Caco-2 (cell line): ENCODE results near the gene SNX21. TPM values are rescaled to one million over a fixed set of nuclear protein-coding genes. Genes with fewer than 3 reads are reported as not detected.

Source experiments
- BruUV-seq: library from RNA; stranded (reverse); fragments of 400-500 nt; replicated peaks from 2 replicates; lab custom pipeline; 2021; lab: Mats Ljungman, UMichigan
- CTCF ChIA-PET: fragments of 300-600 bp; sonication (Branson Sonifier 250); formaldehyde crosslinking; loops from one replicate; lab custom pipeline; 2022; ENCODE audit warnings: antibody characterized with exemption; lab: Charles Lee
- POLR2A ChIA-PET: fragments of 300-600 bp; sonication (Branson Sonifier 250); formaldehyde crosslinking; loops from one replicate; lab custom pipeline; 2022; ENCODE audit warnings: antibody characterized with exemption; lab: Charles Lee
- DNase-seq, 2 experiments: peaks; one replicate each; pipeline versions ENCODE4 v3.0.0 to v3.0.0-alpha.2; 2020 to 2022
- H3K27me3 ChIP-seq: replicated peaks from 2 replicates; pipeline ENCODE4 v1.6.0; 2011; ENCODE audit warnings: low read length; ENCODE audit not compliant: control insufficient read depth, insufficient read depth
- H3K36me3 ChIP-seq: 2 replicates; pipeline ENCODE4 v1.5.1; 2011; ENCODE audit warnings: low read length; ENCODE audit not compliant: control insufficient read depth, insufficient read depth
- H3K4me1 ChIP-seq: fragments of 250-450 bp; sonication (Bioruptor Pico); 2 replicates; pipeline ENCODE4 v1.5.1; 2020; ENCODE audit warnings: mild to moderate bottlenecking
- H3K4me3 ChIP-seq: 2 replicates; pipeline ENCODE4 v1.5.1; 2011; ENCODE audit warnings: low read depth, mild to moderate bottlenecking, control low read depth, low read length
- H3K9me3 ChIP-seq: fragments of 250-450 bp; sonication (Bioruptor Pico); 2 replicates; pipeline ENCODE4 v1.5.1; 2020; ENCODE audit warnings: mild to moderate bottlenecking, moderate library complexity
- H3K27ac Mint-ChIP-seq: one replicate; pipeline ENCODE4 v1.8.0; 2022; ENCODE audit warnings: mixed read lengths; ENCODE audit not compliant: unreplicated experiment
- H3K27me3 Mint-ChIP-seq: one replicate; pipeline ENCODE4 v1.8.0; 2022; ENCODE audit warnings: mixed read lengths; ENCODE audit not compliant: insufficient read depth, unreplicated experiment
- H3K36me3 Mint-ChIP-seq: one replicate; pipeline ENCODE4 v1.8.0; 2022; ENCODE audit warnings: mild to moderate bottlenecking, mixed read lengths; ENCODE audit not compliant: insufficient read depth, unreplicated experiment
- H3K4me1 Mint-ChIP-seq: one replicate; pipeline ENCODE4 v1.8.0; 2022; ENCODE audit warnings: low read depth, mixed read lengths; ENCODE audit not compliant: unreplicated experiment
- H3K4me3 Mint-ChIP-seq: one replicate; pipeline ENCODE4 v1.8.0; 2022; ENCODE audit warnings: mild to moderate bottlenecking, moderate library complexity, mixed read lengths; ENCODE audit not compliant: unreplicated experiment
- H3K9me3 Mint-ChIP-seq: one replicate; pipeline ENCODE4 v1.8.0; 2022; ENCODE audit warnings: mixed read lengths; ENCODE audit not compliant: unreplicated experiment
- CTCF ChIP-seq, 2 experiments: fragments of 200-600 bp in 1 of 2; IDR thresholded peaks; 1 replicate in 1 of 2; 2 replicates in 1 of 2; pipeline versions ENCODE4 v1.5.1 to v1.8.0; 2011 to 2022; ENCODE audit warnings: antibody characterized with exemption in 1 of 2, control low read depth in 1 of 2, inconsistent platforms in 1 of 2, low read depth in 1 of 2, low read length in 1 of 2, mild to moderate bottlenecking in 1 of 2, moderate library complexity in 1 of 2; ENCODE audit not compliant: insufficient read depth in 1 of 2, severe bottlenecking in 1 of 2, unreplicated experiment in 1 of 2
- intact Hi-C: fragments of 100-400 bp; cut with micrococcal nuclease; formaldehyde crosslinking; loops from one replicate; pipeline ENCODE4 v1.10.0; 2022; ENCODE audit not compliant: unreplicated experiment
- total RNA-seq: library from RNA; stranded (reverse); gene quantifications from 2 replicates; pipeline ENCODE4 v1.2.3, GENCODE V29; 2022

SNX21 gene
- total RNA-seq, 1 experiment from 2014 or later: 15.6 TPM

DNA sequence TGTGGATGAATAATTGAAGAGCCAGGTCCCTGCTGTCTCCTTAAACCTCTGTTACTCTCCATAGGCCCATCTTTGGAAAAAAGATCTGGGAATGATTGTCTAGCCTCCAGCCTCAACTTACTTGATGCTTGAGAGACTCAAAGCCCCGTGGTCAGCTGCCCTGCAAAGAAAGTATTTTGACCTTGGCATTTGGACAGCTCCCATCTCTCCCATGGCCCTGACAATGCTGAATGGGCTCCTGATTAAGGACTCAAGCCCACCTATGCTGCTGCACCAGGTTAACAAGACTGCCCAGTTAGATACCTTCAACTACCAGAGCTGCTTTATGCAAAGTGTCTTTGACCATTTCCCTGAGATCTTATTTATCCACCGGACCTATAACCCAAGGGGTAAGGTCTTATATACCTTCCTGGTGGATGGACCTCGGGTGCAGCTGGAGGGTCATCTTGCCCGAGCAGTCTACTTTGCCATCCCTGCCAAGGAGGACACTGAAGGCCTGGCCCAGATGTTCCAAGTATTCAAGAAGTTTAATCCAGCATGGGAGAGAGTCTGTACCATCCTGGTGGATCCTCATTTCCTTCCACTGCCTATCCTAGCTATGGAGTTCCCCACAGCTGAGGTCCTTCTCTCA is 49.0 kb downstream of the SNX21 start:
- POLR2A ChIA-PET: interaction anchor here (0.7 to 2.2 kb wide), 2 partner anchors 10 to 52 kb away, joined by 3 to 30 read pairs; partner anchors contain the start of gene PCIF1
- CTCF ChIA-PET: interaction anchor here (0.9 to 2.2 kb wide), 3 partner anchors 8 to 87 kb away, joined by 3 to 34 read pairs (median 4); partner anchors contain the start of genes CTSA and NEURL2

GRCh38 chr20:45883100-45883469 is 49.5 kb downstream of the SNX21 start:
- CTCF ChIA-PET: no interaction called here
- H3K4me1 ChIP-seq: no peaks in the 10 kb centered on the region
- intact Hi-C loops: no loop called here
- BruUV-seq: no TSS peak
- Mint-ChIP-seq H3K36me3 (peaks cover 29% of the 10 kb centered on the region), H3K9me3 (no peaks in the 10 kb centered on the region), H3K27me3 (no peaks in the 10 kb centered on the region), H3K27ac (no peak overlapping the region), H3K4me3 (peak overlapping the region; percentile 96), H3K4me1 (peaks cover 19% of the 10 kb centered on the region)
- DNase-seq: no peak
- POLR2A ChIA-PET: interaction anchor here (0.7 kb wide), 1 partner anchor 11 kb away, joined by 3 read pairs; no protein-coding TSS in a partner anchor
- TF ChIP-seq CTCF (IDR thresholded peaks at IDR 0.05; ENCODE audit: insufficient read depth in 1 of 2, low read depth in 1 of 2, low read length in 1 of 2, severe bottlenecking in 1 of 2, unreplicated experiment in 1 of 2): no peak
- H3K4me3 ChIP-seq: no peak overlapping the region
- peaks cover 4% of the 10 kb centered on the region for H3K36me3 ChIP-seq
- no peaks in the 10 kb centered on the region for H3K27me3 ChIP-seq
- H3K9me3 ChIP-seq: no peaks in the 10 kb centered on the region

More for the DNA sequence above, 49.0 kb downstream of the SNX21 start:
- H3K27me3 ChIP-seq: no peaks in the 10 kb centered on the region
- TF ChIP-seq CTCF (IDR thresholded peaks at IDR 0.05; ENCODE audit: insufficient read depth in 1 of 2, low read depth in 1 of 2, low read length in 1 of 2, severe bottlenecking in 1 of 2, unreplicated experiment in 1 of 2): no peak
- H3K4me1 Mint-ChIP-seq: peaks cover 19% of the 10 kb centered on the region
- H3K4me3 ChIP-seq: no peak overlapping the region
- H3K27me3 Mint-ChIP-seq: no peaks in the 10 kb centered on the region
- BruUV-seq: no TSS peak
- H3K4me1 ChIP-seq: no peaks in the 10 kb centered on the region
- peaks cover 7% of the 10 kb centered on the region for H3K36me3 ChIP-seq
- H3K4me3 Mint-ChIP-seq: peak overlapping the region; percentile 96
- DNase-seq: no peak
- H3K9me3 Mint-ChIP-seq: no peaks in the 10 kb centered on the region
- intact Hi-C loops: no loop called here
- no peaks in the 10 kb centered on the region for H3K9me3 ChIP-seq
- H3K27ac Mint-ChIP-seq: no peak overlapping the region
- H3K36me3 Mint-ChIP-seq: peaks cover 29% of the 10 kb centered on the region

GRCh38 chr20:45886590-45887345 is 53.2 kb downstream of the SNX21 start:
- intact Hi-C loops: no loop called here
- peaks cover 41% of the 10 kb centered on the region for H3K36me3 Mint-ChIP-seq

More at GRCh38 chr20:45886590-45887345, 53.2 kb downstream of the SNX21 start:
- H3K4me3 ChIP-seq: no peak overlapping the region
- H3K27me3 ChIP-seq: no peaks in the 10 kb centered on the region
- peaks cover 6% of the 10 kb centered on the region for H3K36me3 ChIP-seq
- Mint-ChIP-seq H3K27me3 (no peaks in the 10 kb centered on the region), H3K27ac (no peak overlapping the region), H3K9me3 (no peaks in the 10 kb centered on the region), H3K4me3 (no peak overlapping the region), H3K4me1 (peaks cover 20% of the 10 kb centered on the region)
- ChIA-PET CTCF (no interaction called here), POLR2A (interaction anchor here (1.3 kb wide), 1 partner anchor 15 kb away, joined by 3 read pairs; no protein-coding TSS in a partner anchor)
- BruUV-seq: no TSS peak
- no peak for TF ChIP-seq CTCF (IDR thresholded peaks at IDR 0.05; ENCODE audit: insufficient read depth in 1 of 2, low read depth in 1 of 2, low read length in 1 of 2, severe bottlenecking in 1 of 2, unreplicated experiment in 1 of 2)
- no peaks in the 10 kb centered on the region for H3K9me3 ChIP-seq
- no peak for DNase-seq
- peaks cover 2% of the 10 kb centered on the region for H3K4me1 ChIP-seq
